Stimulated activated CD4-positive, alpha-beta T cell treated with anti-CD3 and anti-CD28 coated beads, Interleukin-1b, Interleukin-23, amount 100 ng/mL, for 48 hours (primary cell): ENCODE data around the gene METTL21C.

Experiments used
- DNase-seq: peaks from one replicate; pipeline ENCODE4 v3.0.0-alpha.2; 2020

Gene METTL21C

DNA sequence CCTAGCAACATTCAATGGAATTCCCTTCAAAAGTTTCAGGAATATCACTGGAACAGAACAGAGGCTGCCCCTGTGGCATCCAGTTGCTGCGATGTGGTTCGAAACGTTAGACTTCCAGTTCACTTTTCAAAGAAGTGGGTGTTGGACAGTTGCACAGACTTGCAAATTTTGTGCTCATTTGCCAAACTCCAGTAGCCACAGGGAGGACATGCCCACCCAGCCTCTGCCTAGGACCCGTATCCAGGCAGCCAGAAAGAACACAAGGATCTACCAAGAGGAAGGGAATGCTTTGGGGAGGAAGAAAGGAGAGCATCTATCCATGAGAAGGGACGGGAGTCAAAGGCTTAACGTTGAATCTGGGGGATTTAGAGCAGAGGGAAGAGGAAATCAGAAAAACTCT, at the start of gene METTL21C:
Gene METTL21C (minus strand): TSS at position 108 of the 400 bp plus-strand sequence. CDS start 546 bp downstream, outside the sequence.
- no peak for DNase-seq

DNA sequence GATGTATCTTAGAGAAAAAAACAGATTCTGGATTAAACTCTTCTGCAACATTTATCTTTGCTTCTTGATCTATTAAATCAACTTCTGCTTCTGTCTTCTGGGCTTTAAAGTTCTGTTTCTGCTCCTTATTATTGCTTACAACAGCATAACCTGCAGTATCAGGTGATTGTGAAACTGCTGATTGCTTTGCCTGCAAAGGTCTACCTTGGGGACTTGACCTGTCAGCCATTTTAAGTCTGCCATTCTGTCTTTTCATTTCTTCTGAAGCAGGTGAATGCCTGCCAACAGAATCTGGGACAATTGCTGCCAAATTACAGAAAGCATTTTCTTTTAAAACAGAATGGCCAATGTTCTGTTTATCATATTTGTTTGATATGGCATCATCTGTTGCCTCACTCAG, 47.7 kb upstream of the METTL21C start:
- no peak for DNase-seq

DNA sequence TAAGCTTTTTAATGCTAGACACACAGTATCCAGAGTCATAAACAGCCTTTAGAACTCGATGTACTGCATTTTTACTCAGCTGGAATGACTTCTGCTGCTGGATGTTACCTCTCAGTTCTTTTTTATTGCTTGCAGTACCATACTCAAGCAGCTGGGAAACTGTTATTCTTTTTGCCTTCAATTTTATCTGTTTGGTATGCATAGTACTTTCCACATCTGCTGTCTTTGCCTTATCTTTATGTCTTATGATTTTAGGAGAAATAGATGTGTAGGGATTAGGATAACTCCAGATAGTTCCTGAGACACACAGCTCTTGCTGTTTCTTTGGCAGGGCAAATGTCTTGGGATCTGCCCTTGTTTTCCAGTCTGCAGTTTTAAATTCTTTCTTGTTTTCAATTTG, 47.3 kb upstream of the METTL21C start:
- DNase-seq, result no peak

DNA sequence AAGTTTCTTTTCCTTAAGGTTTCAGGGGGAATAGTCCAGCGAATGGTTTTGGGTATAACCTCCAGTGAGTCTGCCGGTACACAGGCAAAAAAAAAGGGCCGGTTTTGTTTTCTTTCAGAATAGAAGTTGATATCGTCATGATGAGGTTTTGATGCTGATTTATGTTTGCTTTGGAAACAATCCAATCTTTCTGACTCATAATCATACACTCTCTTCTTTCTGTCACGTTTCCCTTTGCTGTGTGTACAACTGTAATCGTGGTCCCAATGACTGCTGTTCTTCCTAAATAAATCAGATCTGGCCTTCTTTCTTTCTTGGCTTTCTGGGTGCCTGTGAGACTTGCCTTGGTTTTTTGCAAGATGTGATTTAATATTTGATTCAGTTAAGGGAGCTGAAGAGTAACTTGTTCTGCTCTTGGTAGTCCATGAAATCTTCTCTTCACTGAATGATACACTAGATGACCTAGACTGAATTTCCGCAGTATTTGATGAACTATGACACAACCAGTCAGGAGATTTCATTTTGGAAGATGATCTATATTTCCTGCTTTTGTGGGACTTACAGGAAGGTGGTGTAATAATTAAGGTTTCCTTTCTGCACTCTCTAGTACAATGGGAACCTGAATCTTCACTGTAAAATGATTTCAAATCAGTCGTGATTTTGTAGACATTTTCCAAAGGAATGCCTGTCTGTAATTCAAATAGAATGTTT, 34.9 kb upstream of the METTL21C start:
- no peak for DNase-seq

DNA sequence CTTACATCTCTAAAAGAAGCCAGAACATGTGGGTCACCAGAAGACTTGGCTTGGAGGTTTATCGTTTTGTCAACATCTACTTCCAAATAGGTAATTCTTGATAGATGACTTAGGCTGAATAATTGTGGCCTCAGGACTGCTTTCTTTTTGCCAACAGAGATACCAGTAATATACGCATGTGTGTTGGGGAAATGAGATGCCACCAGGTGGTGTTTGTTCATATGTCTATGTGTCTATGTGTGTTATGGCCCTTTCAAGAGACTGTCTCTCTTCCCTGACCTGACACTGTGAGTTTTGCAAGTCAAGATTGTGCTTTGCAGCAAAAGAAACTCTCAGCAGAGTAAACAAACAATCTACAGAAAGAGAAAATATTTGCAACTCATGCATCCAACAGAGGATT, 31.6 kb upstream of the METTL21C start:
- no peak for DNase-seq

DNA sequence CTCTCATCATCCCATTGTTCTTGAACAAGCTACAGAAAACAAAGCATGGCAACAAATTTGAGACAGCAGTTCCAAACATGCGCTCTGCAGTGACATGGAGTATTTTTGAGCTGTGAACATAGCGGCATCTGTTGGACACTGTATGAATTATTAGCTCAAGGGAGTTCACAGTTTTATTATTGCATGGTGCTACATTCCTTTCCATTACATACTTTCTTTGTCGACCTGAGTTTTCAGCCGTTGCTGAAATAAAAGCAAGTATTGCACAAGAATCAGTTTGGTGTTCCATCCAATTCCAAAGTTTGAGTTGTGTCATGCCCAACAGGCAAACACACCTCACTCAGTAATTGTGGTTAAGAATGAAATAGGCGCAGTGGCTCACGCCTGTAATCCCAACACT, 30.1 kb upstream of the METTL21C start:
- no peak for DNase-seq

DNA sequence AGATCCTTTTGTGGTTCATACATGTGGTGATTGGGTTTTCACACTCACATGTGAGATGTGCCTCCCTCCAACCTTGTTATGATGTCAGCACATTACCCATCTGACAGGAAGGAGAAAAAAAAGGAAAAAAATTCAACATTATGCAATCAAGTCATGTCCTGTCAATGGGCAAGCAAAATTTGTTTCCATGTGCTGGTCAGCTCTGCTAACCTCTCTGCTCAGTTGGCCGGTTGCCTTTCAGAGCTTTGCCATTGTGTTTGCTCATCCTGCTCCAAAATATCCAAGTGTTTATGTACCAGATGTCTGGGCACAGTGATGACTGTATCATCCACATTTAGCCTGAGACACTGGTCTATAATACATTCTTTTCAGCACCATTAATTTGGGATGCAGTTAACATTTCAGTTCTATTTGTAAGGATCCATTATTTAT, 27.0 kb upstream of the METTL21C start:
- no peak for DNase-seq

DNA sequence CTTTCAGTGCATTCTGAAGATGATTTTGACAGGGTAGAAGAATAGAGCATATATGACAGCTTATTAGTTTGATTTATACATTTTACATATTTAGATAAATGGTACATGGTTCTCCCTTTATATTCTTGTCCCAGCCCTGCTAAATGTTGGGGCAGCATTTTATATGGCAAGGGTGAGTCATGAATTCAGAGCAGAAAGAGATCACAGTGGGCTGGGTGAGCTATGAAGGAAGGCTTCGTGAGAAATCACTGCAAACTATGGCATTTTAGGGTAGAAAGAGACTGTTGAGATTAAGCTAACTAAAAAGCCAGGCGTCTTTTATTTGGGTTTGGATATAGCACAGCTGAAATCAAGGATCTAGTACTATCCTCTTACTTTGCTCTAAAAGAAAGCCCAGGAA, 23.9 kb upstream of the METTL21C start:
- no peak for DNase-seq

DNA sequence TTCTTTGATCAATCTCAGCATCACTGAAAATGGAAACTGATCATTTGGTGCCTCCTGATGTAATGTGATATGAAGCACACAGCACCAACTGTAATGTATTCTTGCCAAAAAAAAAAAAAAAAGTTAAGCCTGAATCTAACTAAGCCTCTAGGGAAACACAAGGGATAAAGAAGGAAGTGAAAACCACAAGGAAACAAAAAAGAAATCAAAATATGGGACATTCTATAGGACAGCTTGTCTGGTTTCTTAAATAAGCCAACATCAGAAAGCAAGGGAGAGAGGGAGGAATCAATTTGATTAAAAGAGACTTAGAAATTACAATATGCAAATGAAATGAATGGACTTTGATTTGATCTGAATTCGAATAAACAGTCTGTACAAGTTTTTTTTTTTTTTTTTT, 20.6 kb upstream of the METTL21C start:
- no peak for DNase-seq

DNA sequence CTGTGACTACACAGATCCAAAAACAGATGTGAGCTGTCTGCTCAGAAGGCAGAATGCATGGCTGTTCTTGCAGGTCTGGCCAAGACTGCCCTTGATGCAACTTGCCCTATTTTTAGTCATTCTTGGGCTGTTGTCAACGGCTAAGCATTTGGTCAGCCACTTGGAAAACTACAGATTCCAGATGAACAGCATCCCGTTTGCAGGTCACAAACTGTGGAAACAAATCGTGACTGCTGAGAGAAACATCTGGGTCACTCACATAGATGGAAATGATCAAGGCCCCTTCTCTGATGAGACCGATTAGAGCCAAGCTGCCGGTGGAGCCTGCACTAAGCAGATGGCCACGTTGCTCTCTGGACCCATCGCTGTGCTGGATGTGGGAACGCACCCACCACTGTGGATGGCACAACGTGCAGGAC, 15.4 kb upstream of the METTL21C start:
- no peak for DNase-seq

DNA sequence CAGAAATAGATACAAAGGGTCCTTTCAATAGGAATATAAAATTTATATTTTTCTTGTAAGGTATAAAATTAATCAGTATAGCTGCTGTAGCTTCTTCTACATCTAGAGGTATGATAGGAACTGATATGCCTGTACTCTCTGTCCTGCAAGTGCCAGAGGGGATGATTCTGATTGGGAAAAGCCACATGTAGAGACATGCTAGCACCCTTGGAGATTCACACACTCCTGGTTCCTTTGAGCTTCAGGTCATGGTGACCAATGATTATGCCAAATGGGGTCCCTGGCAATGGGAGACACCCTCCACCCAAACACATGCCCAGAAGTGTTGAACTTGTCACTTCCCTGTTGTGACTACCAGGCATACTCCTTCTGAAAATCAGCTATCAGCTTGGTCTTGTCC, 14.7 kb upstream of the METTL21C start:
- no peak for DNase-seq

DNA sequence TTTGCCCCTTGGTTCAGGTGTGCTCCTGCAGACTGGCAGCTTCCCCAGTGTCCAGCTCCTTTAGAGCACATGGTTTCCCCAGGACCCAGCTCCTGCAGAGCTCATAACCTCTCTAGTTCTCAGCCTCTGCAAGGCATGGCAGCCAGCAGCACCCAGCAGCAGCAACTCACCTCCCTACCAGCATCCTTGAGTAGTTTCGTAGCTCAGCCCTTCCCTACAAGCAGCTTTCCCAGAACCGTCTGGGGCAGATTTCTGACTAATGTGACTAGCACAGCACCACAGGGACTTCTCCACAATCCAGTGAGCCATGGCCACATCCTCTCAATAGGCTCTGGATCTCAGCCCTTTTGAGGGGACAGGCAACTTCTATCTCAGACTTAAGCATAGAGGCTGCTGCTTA, 14.1 kb upstream of the METTL21C start:
- no peak for DNase-seq

DNA sequence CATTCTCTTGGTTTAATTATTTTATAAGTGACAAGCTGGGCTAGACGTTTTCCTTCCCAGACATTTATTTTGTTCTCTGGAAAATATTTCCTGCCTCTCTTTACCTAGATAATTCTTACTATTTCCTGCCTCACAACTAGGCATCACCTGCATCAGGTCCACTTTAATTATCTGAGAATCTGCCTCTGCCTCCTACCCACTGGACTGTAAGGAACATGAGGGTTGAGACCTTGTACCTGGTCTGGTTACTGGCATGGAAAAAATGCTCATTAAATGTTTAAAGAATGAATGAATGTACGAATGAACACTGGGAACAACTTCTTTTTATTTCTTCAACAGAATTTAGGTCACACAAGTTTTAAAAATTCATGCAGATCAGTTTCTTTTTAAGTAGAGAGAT, 13.4 kb upstream of the METTL21C start:
- DNase-seq, result no peak

DNA sequence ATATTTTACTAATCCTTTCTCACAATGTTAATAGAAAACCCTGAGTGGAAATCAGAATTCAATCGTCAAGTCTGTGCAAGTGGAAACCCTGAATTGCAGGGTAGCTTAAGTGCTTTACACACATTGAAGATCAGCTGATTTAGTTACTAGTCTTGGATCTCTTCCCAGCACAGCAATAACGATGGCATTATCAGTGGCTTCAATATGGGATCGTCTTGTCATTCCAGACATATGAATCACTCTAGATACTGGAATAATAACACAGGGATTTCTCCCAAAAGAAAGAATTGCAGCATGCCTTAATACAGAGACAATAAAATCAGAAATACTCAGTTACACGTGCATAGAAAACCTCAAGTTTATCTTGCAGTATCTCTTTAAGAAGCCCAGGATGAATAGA, 12.6 kb upstream of the METTL21C start:
- no peak for DNase-seq

DNA sequence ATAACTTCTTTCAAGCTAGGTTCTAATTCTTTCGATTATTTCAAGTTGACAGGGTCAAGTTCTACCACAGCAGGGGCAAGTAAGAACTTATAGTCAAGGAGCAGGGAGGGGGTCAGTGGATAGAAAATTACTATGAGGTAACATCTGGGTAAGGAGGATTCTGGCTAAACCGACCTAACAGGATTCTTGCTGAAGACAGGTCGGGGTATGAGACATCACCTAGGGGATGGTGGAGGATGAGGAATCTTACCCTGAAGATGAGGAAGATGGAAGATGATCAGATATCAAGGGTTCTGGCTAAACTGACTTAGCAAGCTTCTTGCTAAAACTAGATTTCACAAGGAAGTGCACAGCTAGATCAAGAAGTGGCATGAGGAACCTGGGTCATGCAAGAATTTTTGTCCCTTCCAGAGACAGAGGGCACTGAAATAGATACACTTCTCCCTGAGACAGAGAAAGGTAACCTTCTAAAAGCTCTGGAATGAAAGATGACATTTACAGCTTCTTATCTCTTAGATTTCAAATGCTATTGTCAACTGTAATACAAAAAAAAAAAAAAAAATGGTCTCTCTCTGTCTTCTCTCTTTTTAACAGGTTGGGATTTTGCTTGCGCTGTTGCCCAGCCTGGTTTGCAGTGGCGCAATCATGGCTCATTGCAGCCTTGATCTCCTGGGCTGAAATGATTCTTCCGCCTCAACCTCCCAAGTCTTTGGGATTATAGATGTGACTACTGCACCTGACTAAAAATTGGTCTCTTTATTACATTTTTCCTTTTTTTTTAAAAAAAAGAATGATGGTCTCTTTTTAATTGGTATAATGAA, 9.6 kb upstream of the METTL21C start:
- DNase-seq, result no peak

DNA sequence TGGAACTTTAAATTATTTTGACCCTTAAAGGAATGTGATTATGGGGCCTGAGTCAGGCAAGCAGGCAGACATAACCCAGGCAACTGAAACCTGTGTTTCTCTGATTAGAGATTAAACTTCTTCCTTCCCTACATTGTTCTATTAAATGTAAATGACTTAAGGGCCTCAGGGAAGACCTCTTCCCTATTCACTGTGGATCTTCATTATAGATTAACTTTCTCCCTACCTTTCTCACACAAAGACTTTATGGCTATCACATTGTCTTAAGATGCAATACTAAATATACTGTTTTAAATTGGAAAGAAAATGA, 8.8 kb upstream of the METTL21C start:
- no peak for DNase-seq

DNA sequence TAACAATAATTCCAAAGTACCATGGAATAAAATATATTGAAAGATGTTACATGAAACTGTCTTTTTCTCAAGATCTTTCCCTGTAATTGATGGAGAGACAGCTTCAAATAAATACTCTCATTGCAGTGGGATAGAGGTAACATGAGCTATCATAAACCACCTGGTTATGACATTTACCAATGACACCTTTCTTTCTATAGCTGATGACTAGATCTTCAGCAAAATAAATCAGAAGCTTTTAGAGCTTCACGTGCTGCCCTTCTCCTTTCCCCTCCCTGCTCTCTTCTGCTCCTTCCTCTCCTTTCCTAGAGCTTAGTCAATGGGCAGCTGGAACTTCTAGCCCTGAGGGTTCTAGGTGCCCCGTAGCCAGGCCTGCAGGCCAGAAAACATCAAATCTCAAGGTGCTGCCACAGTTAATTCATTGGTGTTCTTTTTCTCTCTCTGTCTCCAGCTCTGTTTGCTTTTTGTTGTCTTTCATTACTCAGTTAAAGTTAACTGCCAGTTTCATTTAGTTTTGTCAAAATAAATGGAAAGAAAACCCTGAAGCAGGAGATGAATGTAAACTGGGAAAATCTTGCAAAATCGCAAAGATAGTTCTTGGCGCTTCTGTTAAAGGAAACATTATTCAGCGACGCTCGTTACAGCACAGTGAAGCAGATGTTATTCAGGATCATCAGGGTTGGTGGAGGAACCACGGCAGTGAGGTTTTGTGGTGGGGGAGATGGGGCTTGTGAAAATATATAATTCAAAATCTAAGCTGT, 8.3 kb upstream of the METTL21C start:
- DNase-seq, result no peak

DNA sequence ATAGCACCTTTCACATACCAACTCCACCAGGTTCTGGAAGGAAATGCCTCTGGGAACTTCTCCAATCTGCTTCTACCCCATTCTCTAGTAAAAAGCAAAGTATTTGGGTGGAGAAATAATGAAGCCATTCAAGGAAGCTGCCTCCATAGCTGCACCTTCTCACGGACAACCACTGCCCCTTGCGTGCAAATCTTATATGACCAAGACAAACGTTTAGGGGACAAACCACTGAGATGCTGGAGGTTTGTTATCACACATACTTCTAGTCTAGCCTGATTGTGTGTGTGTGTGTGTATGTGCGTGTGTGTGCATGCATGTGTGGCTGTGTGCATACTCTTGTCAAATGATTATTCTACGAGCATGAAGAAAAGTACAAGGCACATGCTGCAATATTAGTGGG, 6.5 kb upstream of the METTL21C start:
- DNase-seq, result no peak

DNA sequence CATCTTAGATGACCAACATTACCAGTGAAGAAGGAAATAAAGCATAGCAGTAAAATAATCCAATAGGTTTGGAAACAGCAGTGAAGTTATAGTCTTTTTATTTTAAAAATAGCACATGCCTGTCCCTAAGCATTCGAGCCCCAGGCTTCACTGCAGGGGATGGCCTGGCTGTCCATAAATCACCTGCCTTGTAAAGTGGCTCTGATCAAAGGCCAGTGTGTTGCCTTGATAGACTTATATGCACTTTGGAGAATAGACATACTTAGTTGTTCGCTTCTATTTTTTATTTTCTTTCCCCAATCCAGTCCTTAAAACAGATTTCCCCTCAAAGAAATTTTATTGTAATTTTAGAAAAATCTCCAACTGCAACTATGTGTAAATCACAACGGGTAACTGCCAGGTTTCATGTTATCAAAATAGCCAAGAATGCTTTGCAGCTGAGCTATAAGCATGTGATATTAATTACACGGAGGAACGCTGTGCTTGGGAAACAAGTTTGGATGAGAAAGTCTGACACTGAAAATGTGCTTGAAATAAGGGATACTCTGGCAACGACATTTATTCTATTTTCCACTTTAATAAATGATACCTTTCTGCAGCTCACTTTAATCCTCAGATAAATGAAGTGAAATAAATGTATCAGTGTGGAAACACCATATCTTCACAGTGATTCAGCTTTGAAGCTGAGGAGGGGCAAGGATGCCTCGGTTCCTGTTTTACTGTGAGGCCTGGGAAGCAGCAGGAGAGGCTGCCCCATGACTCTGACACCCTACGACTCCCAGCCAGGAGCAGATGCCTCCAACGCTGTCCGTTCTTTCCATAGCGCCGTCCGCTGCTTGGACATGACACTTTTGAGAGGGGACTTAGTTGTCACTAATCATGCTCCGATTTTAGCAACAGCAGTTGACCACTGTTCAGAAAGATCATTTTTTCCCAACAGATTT, 5.5 kb upstream of the METTL21C start:
- DNase-seq, result no peak

DNA sequence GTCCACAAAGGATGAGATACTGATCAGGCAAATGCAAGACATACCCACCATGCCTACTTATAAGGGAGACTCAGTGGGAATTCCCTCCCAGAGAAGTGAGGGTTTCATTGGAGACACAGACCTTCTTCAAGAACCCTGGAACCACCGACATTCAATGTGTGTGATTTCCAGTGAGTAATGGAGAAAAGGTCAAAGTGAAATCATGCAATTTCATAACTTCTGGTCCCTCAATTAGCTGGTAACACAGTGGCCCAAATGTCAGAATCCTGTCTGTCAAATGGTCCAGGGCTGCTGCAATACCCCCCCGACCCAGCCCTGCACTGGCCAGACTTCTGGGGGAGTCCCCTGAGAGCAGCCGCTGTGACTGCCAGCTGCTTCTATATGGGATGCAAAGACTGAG, 4.7 kb upstream of the METTL21C start:
- DNase-seq, result no peak

DNA sequence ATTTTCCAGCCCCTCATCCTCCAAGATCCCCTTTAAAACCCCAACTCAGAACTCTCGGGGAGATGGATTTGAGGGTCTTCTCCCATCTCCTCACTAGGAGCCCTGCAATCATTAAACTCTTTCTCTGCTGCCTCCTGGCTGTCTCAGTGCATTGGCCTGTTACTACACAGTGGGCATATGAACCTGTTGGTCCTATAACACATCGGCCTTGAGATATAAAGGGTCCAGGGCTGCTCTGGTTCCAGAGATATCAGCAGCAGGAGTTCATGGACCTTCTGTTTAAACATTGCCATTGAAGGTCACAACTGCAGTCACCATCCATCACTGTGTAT, 3.8 kb upstream of the METTL21C start:
- no peak for DNase-seq

DNA sequence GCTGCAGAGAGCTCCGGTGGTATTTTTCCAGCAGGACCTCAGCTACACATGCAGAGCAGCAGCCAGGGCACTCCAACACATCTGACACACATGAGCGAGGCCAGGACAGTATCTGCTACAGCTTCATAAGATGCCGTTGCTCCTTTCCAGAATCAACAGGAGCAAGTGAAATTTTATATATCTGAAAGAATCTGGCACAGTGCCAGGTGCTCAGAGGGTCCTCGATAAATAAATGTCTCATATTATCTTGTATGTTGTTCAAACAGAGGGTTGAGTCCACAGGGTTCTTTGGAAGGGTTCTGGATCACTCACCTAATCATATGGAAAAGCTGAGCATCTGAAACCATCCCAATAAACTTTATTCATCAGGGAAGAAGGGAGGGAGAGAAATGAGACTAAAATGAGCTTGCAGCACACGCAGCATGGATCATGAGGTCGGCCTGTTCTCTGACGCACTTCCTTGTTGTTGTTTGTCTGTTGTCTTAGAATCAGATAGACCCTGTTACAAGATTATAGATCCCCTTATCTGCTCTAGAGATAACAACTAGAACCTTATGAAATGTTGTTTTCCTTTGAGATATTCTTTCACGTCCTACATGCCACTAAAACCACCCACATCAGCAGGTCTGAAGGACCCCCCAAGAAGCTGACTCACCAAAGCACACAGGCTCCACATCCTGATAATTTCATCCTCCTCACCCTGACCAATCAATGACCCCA, 3.2 kb upstream of the METTL21C start:
- no peak for DNase-seq
